SJCRH30 (cell line): Measurements from ENCODE around the gene ABCA3. TPM values are rescaled to one million over a fixed set of nuclear protein-coding genes. Genes with fewer than 3 reads are reported as not detected.

Experiments used
- DNase-seq, 2 experiments: peaks; one replicate each; pipeline ENCODE4 v3.0.0-alpha.2; 2015 to 2020
- H3K27ac ChIP-seq: fragments of 250-450 bp; sonication (Bioruptor Pico); 2 replicates; pipeline ENCODE4 v1.5.1; 2020; ENCODE audit warnings: mild to moderate bottlenecking, moderate library complexity
- H3K27me3 ChIP-seq: fragments of 250-450 bp; sonication (Bioruptor Pico); 2 replicates; pipeline ENCODE4 v1.5.1; 2020; ENCODE audit warnings: mild to moderate bottlenecking, moderate library complexity
- H3K36me3 ChIP-seq: fragments of 250-450 bp; sonication (Bioruptor Pico); 2 replicates; pipeline ENCODE4 v1.5.1; 2020; ENCODE audit warnings: mild to moderate bottlenecking, moderate library complexity
- H3K4me1 ChIP-seq: fragments of 250-450 bp; sonication (Bioruptor Pico); 2 replicates; pipeline ENCODE4 v1.5.1; 2020; ENCODE audit warnings: mild to moderate bottlenecking, moderate library complexity
- H3K4me3 ChIP-seq: fragments of 250-450 bp; sonication (Bioruptor Pico); 2 replicates; pipeline ENCODE4 v1.5.1; 2020; ENCODE audit warnings: mild to moderate bottlenecking, moderate library complexity
- H3K9me3 ChIP-seq: fragments of 250-450 bp; sonication (Bioruptor Pico); replicated peaks from 2 replicates; pipeline ENCODE4 v1.5.1; 2020; ENCODE audit warnings: mild to moderate bottlenecking, moderate library complexity
- total RNA-seq: library from RNA; depleted of rRNA; stranded (reverse); fragments of >200 nt; shearing (Covaris generic); gene quantifications from 2 replicates; pipeline ENCODE4 v1.2.3, GENCODE V29; 2014

Gene ABCA3
- total RNA-seq, 1 experiment from 2014 or later: 0.10 TPM

DNA sequence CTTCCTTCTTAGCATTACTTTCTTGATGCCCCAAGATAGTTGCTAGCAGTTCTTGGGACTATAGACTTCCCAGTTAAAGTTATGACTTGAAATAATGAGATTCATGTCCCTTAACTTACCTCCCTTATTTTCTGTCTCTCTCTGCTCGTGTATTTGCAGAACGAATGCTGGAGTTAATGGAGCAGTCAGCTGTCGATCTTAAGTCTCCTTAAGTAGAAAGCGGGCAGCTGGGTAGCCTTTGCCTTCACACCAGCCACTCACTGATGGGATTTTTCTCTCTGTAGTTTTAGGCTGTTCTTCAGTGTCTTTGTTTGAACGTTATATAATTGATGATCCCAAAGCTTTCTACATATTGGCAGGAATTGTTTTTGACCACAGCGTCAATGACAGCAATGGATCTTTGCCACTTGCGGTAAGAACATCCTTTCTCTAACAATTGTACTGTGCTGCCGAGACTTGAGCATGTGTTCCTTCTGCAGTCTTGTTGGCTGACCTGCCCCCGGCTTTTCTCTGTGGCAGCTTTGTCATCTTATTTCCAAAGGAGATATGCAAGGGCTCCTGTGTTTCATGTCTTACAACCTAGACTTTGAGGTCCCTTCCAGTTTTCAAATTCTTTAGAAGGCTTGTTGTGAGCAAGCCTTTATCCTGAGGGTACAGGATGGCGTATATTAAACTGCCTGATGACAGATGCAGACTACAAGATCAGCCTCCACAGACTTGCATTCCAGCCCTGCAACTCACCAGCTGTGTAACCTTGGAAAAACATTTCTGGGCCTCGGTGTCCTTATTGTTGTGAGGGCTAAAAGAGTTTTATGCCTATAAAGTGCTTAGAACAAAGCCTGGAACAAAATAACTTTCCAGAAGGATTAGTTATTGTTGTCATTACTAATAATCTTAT, 25.1 kb upstream of the ABCA3 start:
- peak in 1 of 2 experiments; percentile 10 for DNase-seq
- no peak overlapping the region for H3K4me3 ChIP-seq
- no peak overlapping the region for H3K27ac ChIP-seq
- no peaks in the 10 kb centered on the region for H3K9me3 ChIP-seq
- H3K4me1 ChIP-seq: peaks cover 6% of the 10 kb centered on the region; the same call in 1 of the 2 replicates
- no peaks in the 10 kb centered on the region for H3K36me3 ChIP-seq
- no peaks in the 10 kb centered on the region for H3K27me3 ChIP-seq

DNA sequence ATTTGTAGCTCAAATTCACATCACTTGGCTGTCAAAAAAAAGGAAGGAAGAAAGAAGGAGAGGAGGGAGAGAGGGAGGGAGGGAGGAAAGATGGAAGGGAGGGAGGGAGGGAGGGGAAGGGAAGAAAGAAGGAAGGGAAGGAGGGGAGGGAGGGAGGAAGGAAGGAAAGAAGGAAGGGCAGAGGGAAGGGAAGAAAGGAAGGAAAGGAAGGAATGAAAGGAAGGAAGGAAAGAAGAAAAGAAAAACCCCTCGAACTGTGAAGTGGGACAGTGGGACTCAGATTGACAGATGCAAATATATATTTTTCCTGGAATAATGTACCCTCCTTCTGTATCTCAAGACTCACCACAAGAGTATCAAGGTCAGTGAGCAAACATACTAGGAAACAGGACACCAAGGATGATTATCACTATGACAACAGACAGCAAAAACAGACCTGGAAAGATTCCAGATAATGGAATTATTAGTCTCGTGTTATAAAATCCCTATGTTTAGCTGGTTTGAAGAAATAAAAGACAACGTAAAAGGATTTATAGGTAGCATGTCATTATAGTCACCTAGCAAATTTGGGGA, 24.2 kb upstream of the ABCA3 start:
- Histone ChIP-seq H3K27me3 (no peaks in the 10 kb centered on the region; the same call in 1 of the 2 replicates), H3K4me1 (peaks cover 6% of the 10 kb centered on the region; the same call in 1 of the 2 replicates), H3K9me3 (no peaks in the 10 kb centered on the region), H3K27ac (no peak overlapping the region), H3K36me3 (no peaks in the 10 kb centered on the region), H3K4me3 (no peak overlapping the region)
- no peak for DNase-seq

DNA sequence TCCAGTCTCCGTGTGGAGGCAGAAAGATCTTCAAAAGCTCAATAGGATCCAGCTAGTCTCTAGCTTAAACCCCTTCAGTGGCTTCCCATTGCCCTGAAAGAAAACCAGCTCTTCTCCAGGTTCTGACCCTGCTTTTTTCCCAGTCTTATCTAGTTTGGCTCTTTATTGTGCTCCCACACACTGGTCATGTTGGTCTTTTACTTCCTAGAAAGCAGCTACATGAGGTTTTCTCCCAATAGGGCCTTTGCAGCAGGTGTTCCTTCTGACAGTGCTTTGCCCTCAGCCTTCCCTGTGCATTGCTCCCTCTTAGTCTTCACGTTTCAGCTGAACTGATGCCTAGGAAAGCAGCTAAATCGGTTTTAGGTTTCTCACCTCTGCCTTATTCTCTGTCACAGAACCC, 21.7 kb upstream of the ABCA3 start:
- no peak for DNase-seq
- Histone ChIP-seq H3K27me3 (peaks cover 7% of the 10 kb centered on the region; the same call in 1 of the 2 replicates), H3K4me1 (peaks cover 6% of the 10 kb centered on the region; the same call in 1 of the 2 replicates), H3K4me3 (no peak overlapping the region), H3K36me3 (no peaks in the 10 kb centered on the region), H3K27ac (no peak overlapping the region), H3K9me3 (no peaks in the 10 kb centered on the region)

DNA sequence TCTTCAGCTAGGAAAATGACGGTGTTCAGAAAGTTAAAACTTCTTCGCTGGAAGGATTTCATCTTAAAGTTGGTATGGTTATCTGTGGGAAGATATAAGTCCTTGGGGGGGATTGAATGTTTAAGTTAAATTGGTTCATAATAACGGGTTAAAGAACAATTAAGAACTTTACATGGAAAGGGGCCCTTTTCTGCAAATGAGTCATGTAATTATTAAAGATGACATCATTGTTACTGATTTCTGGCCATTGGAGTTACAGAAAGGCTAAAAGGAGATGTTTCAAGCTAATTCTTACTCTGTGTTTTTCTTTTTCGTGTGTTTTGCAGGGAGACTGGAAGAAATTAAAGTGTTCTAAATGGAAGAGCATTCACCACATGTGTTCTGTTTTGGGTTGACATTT, 20.6 kb upstream of the ABCA3 start:
- Histone ChIP-seq H3K4me1 (peaks cover 6% of the 10 kb centered on the region; the same call in 1 of the 2 replicates), H3K36me3 (no peaks in the 10 kb centered on the region), H3K27me3 (peaks cover 7% of the 10 kb centered on the region; the same call in 1 of the 2 replicates), H3K27ac (no peak overlapping the region), H3K9me3 (no peaks in the 10 kb centered on the region), H3K4me3 (no peak overlapping the region)
- DNase-seq: no peak

DNA sequence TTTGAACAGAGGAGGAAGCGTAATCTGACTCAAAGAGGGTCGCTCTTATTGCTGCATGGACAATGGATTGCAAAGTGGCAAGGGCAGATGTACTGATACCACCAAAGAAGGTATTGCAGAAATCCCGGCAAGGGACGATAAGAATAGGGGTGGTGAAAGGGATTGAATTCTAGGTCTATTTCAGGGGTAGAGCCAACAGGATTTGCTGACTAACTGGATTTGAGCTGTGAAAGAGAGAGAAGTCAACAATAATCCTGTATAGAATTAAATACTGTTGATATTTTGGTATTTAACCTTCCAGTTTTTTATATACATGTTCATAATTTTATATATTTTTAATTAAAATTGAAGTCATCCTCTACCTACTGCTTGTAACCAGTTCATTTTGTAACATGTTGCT, 19.4 kb upstream of the ABCA3 start:
- no peaks in the 10 kb centered on the region for H3K9me3 ChIP-seq
- no peak overlapping the region for H3K4me3 ChIP-seq
- H3K36me3 ChIP-seq: no peaks in the 10 kb centered on the region
- peaks cover 7% of the 10 kb centered on the region; the same call in 1 of the 2 replicates for H3K27me3 ChIP-seq
- H3K4me1 ChIP-seq: no peaks in the 10 kb centered on the region; the same call in 1 of the 2 replicates
- H3K27ac ChIP-seq: no peak overlapping the region
- no peak for DNase-seq

DNA sequence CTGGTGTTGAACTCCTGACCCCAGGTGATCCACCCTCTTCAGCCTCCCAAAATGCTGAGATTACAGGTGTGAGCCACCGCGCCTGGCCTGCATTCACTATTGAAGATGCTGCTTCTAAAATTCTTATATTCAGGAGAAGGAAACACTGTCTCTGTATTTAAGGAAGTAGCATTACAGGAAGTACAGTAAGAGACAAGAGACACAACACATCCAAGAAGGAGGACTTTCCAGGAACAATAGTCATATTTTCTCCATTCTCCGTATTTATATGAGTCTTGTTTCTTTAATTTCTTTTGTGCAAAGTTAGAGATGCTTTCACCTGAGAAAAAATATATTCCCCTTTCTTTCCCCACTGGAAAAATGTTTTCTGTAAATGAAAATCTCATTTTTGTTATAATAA, 18.3 kb upstream of the ABCA3 start:
- H3K27ac ChIP-seq: no peak overlapping the region
- DNase-seq: no peak
- H3K4me1 ChIP-seq: no peaks in the 10 kb centered on the region
- H3K4me3 ChIP-seq: no peak overlapping the region
- H3K9me3 ChIP-seq: no peaks in the 10 kb centered on the region
- H3K27me3 ChIP-seq: peaks cover 7% of the 10 kb centered on the region; the same call in 1 of the 2 replicates
- H3K36me3 ChIP-seq: no peaks in the 10 kb centered on the region

DNA sequence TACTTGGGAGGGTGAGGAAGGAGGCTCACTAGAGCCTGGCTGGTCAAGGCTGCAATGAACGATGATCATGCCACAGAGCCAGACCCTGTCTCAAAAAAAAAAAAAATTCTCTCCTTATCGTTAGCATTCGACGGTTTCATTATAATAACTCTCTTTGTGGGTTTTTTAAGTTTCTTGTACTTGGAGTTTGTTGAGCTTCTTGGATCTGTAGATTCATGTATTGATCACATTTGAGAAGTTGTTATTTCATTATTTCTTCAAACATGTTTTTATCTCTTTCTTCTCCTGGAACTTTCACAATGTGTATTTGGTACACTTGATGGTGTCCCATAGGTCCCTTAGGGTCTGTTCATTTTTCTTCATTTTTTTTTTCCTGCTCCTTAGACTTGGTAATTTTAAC, 16.8 kb upstream of the ABCA3 start:
- no peak for DNase-seq
- no peak overlapping the region for H3K27ac ChIP-seq
- no peak overlapping the region for H3K4me3 ChIP-seq
- H3K36me3 ChIP-seq: no peaks in the 10 kb centered on the region
- peaks cover 7% of the 10 kb centered on the region; the same call in 1 of the 2 replicates for H3K27me3 ChIP-seq
- H3K4me1 ChIP-seq: no peaks in the 10 kb centered on the region
- no peaks in the 10 kb centered on the region for H3K9me3 ChIP-seq

DNA sequence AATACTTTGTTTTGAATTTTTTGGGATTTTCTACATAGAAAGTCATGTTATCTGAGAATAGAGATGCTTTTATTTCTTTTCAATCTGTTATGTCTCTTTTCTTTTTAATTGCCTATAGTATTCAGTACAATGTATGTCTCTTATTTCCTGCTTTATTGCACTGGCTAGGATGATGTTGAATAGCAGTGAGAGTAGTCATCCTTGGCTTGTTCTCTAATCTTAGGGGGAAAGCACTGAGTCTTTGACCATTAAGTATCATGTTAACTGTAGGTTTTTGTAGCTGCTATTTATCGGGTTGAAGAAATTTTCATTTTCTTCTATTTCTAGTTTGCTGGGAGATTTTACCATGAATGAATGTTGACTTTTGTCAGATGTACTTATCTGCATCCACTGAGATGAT, 10.0 kb upstream of the ABCA3 start:
- no peak overlapping the region for H3K27ac ChIP-seq
- peaks cover 3% of the 10 kb centered on the region; the same call in 1 of the 2 replicates for H3K27me3 ChIP-seq
- no peaks in the 10 kb centered on the region for H3K4me1 ChIP-seq
- no peak for DNase-seq
- H3K36me3 ChIP-seq: no peaks in the 10 kb centered on the region
- no peaks in the 10 kb centered on the region for H3K9me3 ChIP-seq
- no peak overlapping the region for H3K4me3 ChIP-seq

DNA sequence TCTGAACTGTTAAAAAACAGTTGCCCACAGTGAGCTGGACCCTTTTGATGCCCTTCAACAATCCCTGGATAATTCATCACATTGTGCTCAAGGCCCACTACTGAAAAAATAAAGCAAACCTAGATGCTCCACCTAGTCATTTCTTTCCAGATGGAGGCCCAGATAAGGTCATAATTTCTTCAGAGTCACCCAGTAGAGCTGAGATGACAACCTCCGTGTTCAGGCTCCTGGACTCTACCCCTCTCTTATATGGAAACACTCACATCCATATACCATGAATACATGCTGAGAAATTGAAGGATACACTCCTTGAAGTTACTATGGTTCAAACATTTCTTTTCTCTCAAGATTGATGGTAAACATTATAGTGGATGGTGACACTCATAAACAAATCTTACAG, 2.7 kb upstream of the ABCA3 start:
- no peak overlapping the region for H3K27ac ChIP-seq
- H3K36me3 ChIP-seq: no peaks in the 10 kb centered on the region

DNA sequence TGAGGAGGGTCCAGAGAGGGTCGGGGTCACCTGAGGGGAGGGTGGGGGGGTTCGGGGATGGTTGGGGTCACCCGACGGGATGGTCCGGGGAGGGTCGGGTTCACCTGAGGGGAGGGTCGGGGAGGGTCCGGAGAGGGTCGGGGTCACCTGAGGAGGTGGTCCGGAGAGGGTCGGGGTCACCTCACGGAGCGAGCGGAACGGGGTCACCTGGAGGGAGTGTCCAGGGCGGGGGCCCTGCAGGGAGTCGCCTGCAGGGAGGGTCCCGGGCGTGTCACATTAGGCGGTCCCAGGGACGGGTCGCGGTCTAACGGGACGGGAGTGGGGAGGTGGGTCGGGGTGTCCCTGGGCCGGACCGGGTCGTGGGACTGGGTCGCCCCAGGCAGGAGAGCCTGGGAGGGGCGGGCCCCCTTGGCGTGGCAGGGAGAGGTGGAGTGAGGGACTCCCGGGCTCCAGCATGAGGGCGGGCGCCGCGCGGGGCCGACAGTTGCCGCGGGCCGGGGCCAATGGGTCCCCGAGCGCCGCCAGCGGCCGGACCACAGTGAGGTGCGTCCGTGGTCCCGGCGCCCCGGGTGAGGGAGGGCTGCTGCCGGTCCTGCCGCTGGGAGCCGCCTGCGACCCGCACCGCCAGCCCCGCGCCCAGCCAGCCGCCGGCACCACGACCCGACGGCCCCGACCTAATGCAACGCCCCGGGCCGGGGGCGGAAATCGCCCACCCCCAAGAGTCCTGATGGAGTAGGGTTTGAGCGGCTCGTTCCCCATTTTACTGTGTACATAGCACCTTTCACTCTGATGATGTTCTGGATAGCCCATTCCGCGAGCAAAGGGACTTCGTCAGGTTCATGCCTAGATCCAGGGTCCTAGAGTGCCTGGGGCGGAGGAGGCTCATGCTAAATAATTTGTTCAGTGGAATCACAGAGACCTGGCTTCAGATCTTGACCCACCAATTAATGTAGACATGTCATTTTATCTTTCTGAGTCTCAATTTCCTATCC, 1.2 kb upstream of the ABCA3 start:
- H3K9me3 ChIP-seq: no peaks in the 10 kb centered on the region
- H3K27me3 ChIP-seq: peaks cover 17% of the 10 kb centered on the region
- H3K27ac ChIP-seq: no peak overlapping the region
- H3K4me3 ChIP-seq: no peak overlapping the region
- no peak for DNase-seq
- no peaks in the 10 kb centered on the region for H3K36me3 ChIP-seq
- no peaks in the 10 kb centered on the region for H3K4me1 ChIP-seq

More for the DNA sequence above, 2.7 kb upstream of the ABCA3 start:
- Histone ChIP-seq H3K4me1 (no peaks in the 10 kb centered on the region), H3K4me3 (no peak overlapping the region), H3K27me3 (peaks cover 12% of the 10 kb centered on the region), H3K9me3 (no peaks in the 10 kb centered on the region)
- no peak for DNase-seq

DNA sequence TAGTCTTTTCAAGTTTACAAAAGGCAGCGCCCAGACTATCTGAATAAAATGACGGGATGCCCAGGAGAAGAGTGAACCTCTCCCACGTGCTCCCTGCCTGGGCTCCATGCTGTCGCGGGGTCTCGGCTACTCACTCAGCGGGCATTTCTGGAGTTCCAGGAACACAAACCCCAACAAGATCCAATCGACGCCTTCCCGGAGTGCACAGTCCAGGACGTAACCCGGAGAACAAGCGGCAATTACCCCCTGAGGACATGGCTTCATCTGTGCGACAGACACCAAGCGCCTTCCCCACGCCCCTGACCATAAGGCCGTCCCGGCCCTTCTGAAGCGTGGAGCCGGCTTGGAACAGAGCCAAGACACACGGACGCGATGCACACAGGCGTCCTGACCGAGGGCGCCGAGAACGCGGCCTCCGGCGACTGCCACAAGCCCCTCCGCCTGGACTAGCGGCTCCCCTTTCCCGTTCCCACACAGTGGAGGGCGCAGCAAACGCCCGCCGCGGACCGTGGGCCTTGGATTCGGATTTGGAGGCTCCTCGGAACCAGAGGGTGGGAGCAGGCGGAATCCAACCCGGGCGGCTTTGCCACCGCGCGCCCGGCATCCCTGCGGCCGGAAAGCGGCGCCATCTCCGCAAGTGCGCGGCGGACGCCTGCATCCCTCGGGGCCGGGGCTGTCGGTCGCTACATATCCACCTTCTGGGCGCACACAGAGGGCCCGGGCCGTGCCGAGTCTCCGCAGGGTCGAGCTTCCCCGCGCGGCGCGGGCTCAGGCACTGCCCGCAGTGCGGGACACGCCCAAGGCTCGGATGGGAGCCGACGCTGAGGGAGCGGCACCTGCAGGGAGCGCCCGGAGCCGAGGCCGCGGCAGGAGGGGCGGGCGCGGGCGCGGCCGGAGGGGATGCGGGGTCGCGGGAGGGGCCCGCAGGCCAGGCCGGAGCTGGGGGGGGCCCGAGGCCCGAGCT, 725 bp downstream of the ABCA3 start:
- peaks cover 17% of the 10 kb centered on the region for H3K27me3 ChIP-seq
- no peak overlapping the region for H3K27ac ChIP-seq
- peak; percentile 42 to 60 for DNase-seq

DNA sequence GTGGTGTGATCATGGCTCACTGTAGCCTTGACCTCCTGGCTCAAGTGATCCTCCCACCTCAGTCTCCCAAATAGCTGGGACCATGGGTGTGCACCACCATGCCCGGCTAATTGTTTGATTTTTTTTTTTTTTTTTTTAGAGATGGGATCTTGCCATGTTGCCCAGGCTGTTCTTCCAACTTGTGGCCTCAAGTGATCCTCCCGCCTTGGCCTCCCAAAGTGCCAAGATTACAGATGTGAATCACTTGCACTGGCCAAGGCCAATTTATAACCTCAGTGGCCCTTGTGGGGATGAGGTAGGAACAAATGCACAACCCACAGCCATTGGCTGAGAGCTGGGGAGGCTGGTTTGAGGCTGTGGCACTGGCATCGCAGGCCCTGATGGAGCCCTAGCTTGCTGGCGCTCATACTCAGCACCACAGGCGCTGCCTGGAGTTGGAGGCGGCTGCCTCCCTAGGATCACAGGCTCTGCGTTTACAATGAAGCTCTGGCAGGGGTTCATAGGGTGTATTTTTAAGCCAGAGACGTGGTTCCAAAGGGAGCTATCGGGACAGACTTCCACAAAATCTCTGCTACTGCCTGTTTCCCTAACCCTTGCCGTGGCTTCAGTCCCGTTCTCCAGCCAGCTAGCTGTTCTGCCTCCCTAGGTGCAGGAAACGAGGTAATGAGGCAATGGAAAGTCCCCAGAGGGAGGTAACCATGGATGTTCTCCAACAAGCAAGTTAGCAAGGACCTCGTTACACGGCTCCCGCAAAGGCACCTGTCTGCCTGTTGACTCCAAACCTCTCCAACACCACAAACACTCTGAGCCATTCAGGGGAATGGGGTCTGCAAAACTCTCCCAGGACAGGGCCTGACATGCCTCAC, 2.9 kb downstream of the ABCA3 start:
- H3K36me3 ChIP-seq: no peaks in the 10 kb centered on the region
- no peak for DNase-seq
- H3K27ac ChIP-seq: no peak overlapping the region
- no peaks in the 10 kb centered on the region for H3K4me1 ChIP-seq
- H3K4me3 ChIP-seq: no peak overlapping the region
- H3K9me3 ChIP-seq: no peaks in the 10 kb centered on the region
- peaks cover 17% of the 10 kb centered on the region for H3K27me3 ChIP-seq

More for the DNA sequence above, 725 bp downstream of the ABCA3 start:
- Histone ChIP-seq H3K36me3 (no peaks in the 10 kb centered on the region), H3K4me1 (no peaks in the 10 kb centered on the region), H3K4me3 (peak overlapping the region; percentile 53), H3K9me3 (no peaks in the 10 kb centered on the region)
